PFSK-1 (cell line): ENCODE results near the gene M6PR.

Source experiments
- POLR2AphosphoS5 ChIP-seq: IDR thresholded peaks from 2 replicates; pipeline ENCODE4 v1.6.1; 2012; ENCODE audit warnings: low read depth, mild to moderate bottlenecking, control low read depth, low read length, moderate library complexity
- SIN3A ChIP-seq: IDR thresholded peaks from 2 replicates; pipeline ENCODE4 v1.6.1; 2012; ENCODE audit warnings: mild to moderate bottlenecking, low read length, moderate library complexity, borderline replicate concordance; ENCODE audit not compliant: insufficient read depth
- TAF1 ChIP-seq: IDR thresholded peaks from 2 replicates; pipeline ENCODE4 v1.6.1; 2012; ENCODE audit warnings: low read length, control low read depth, borderline replicate concordance; ENCODE audit not compliant: insufficient read depth
- TF ChIP-seq, protein P1 (sequence below), 2 experiments: IDR thresholded peaks; 2 replicates each; pipeline versions ENCODE4 v1.6.1 to v1.8.0; 2011 to 2012; ENCODE audit warnings: low read depth in 2 of 2, low read length in 2 of 2, control low read depth in 1 of 2, inconsistent platforms in 1 of 2, mild to moderate bottlenecking in 1 of 2, moderate library complexity in 1 of 2; ENCODE audit not compliant: insufficient read depth in 1 of 2

DNA sequence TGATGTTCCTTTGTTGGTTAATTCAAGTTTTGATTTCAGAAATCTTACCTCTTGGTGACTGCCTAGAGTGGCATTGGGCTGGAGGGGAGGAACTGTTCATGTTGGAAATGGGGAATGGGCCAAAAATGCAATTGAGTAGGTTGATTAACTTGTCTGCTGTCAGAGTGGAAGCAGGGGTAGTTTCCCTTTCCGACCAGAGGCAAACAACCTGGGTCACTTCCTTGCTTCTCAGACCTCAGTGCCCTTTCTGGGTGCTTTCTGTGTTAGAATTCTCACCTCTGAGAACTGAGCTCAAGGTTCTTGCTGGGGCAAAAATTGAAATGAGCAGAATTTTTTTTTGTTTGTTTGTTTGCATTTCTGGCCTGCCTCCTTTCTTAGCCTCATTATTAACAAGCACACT lies 2.3 kb upstream of the M6PR start:
- TF ChIP-seq POLR2AphosphoS5: no peak
- TF ChIP-seq, protein P1, sequence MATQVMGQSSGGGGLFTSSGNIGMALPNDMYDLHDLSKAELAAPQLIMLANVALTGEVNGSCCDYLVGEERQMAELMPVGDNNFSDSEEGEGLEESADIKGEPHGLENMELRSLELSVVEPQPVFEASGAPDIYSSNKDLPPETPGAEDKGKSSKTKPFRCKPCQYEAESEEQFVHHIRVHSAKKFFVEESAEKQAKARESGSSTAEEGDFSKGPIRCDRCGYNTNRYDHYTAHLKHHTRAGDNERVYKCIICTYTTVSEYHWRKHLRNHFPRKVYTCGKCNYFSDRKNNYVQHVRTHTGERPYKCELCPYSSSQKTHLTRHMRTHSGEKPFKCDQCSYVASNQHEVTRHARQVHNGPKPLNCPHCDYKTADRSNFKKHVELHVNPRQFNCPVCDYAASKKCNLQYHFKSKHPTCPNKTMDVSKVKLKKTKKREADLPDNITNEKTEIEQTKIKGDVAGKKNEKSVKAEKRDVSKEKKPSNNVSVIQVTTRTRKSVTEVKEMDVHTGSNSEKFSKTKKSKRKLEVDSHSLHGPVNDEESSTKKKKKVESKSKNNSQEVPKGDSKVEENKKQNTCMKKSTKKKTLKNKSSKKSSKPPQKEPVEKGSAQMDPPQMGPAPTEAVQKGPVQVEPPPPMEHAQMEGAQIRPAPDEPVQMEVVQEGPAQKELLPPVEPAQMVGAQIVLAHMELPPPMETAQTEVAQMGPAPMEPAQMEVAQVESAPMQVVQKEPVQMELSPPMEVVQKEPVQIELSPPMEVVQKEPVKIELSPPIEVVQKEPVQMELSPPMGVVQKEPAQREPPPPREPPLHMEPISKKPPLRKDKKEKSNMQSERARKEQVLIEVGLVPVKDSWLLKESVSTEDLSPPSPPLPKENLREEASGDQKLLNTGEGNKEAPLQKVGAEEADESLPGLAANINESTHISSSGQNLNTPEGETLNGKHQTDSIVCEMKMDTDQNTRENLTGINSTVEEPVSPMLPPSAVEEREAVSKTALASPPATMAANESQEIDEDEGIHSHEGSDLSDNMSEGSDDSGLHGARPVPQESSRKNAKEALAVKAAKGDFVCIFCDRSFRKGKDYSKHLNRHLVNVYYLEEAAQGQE (IDR thresholded peaks at IDR 0.05; ENCODE audit: insufficient read depth in 1 of 2, low read depth in 2 of 2, low read length in 2 of 2): no peak
- no peak for TF ChIP-seq TAF1
- TF ChIP-seq SIN3A: no peak
